Measurements from ENCODE around the gene LRRC3C. TPM values are rescaled to one million over a fixed set of nuclear protein-coding genes. Genes with fewer than 3 reads are reported as not detected.

Gene LRRC3C
- total and polyA plus RNA-seq, 8 donors: not detected

DNA sequence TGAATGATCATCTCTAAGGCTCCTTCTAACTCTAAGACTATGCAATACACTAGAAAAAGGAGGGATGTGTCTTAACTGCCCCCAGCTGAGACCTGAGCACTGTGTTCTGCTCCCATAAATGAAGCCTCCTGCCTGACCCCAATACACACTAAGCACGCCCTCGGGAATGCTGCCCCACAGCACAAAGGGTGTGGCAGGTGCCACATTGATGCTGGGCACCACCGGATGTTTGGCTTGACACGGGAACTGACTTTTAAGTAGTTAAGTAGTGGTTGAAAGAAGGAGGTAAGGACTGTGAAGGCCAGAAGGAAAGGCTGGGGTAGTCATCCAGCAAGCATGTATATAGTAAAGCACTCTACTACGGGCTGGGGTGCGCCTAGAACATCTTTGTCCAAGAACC lies 39.2 kb downstream of the LRRC3C start:
- FAIRE-seq (no peak), DNase-seq (no peak), ATAC-seq (no peak)
- Histone ChIP-seq H3K4me1 (no peaks in the 10 kb centered on the region), H3K27me3 (no peaks in the 10 kb centered on the region), H3K4me3 (no peak overlapping the region), H3K9me3 (no peaks in the 10 kb centered on the region), H3K27ac (no peak overlapping the region), H3K36me3 (no peaks in the 10 kb centered on the region)
- 63 to 71% methylated on average over 6 of the region's 6 CpGs for WGBS, 2 donors
- TF ChIP-seq, protein P1, sequence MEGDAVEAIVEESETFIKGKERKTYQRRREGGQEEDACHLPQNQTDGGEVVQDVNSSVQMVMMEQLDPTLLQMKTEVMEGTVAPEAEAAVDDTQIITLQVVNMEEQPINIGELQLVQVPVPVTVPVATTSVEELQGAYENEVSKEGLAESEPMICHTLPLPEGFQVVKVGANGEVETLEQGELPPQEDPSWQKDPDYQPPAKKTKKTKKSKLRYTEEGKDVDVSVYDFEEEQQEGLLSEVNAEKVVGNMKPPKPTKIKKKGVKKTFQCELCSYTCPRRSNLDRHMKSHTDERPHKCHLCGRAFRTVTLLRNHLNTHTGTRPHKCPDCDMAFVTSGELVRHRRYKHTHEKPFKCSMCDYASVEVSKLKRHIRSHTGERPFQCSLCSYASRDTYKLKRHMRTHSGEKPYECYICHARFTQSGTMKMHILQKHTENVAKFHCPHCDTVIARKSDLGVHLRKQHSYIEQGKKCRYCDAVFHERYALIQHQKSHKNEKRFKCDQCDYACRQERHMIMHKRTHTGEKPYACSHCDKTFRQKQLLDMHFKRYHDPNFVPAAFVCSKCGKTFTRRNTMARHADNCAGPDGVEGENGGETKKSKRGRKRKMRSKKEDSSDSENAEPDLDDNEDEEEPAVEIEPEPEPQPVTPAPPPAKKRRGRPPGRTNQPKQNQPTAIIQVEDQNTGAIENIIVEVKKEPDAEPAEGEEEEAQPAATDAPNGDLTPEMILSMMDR (IDR thresholded peaks at IDR 0.05): no peak
- intact Hi-C loops (cut with DNase I): no loop called here

DNA sequence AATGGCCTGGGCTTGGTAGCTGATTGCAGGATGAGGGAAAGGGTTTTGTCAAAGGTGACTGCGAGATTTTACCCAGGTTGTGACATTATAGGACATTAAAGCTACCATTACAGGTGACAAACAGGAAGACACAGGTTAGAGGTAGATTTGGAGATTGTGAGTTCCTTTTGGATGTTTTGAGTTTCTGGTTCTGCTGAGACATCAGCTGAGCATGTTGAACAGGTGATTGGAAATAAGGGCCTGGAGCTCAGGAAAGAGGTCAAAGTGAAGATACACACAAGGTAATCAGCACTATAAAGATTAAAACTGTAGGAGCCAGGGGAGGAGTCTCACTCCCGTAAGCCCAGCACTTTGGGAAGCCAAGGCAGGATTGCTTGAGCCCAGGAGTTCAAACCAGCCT lies 41.2 kb downstream of the LRRC3C start:
- Histone ChIP-seq H3K4me3 (no peak overlapping the region), H3K4me1 (no peaks in the 10 kb centered on the region), H3K27ac (no peak overlapping the region), H3K9me3 (no peaks in the 10 kb centered on the region), H3K27me3 (no peaks in the 10 kb centered on the region), H3K36me3 (no peaks in the 10 kb centered on the region)
- FAIRE-seq (no peak), DNase-seq (no peak), ATAC-seq (no peak)
- TF ChIP-seq, protein P1 (IDR thresholded peaks at IDR 0.05): no peak
- intact Hi-C loops (cut with DNase I): no loop called here
- 69 to 79% methylated on average over 2 of the region's 2 CpGs for WGBS, 2 donors

DNA sequence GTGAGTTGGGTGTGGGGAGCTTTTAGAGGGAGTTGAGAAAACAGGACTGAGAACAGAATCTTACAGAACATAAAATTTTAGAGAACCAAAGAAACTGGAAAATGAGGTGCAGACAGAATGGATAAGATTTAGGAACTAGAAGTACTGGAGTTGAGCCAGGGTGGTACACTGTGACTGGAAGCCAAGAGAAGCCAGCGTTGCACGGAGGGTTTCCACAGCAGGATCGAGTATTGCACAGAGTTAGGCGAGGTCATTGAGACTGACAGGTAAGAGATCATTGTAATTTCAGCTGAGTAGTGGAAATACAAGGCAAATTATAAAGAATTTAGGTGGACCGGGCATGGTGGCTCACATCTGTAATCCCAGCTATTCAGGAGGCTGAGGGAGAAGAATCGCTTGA lies 41.8 kb downstream of the LRRC3C start:
- DNase-seq (no peak), ATAC-seq (no peak), FAIRE-seq (no peak)
- Histone ChIP-seq H3K27me3 (no peaks in the 10 kb centered on the region), H3K9me3 (no peaks in the 10 kb centered on the region), H3K36me3 (no peaks in the 10 kb centered on the region), H3K4me1 (no peaks in the 10 kb centered on the region), H3K4me3 (no peak overlapping the region), H3K27ac (no peak overlapping the region)
- 73 to 84% methylated on average over 6 of the region's 6 CpGs for WGBS, 2 donors
- intact Hi-C loops (cut with DNase I): no loop called here
- TF ChIP-seq, protein P1 (IDR thresholded peaks at IDR 0.05): no peak

DNA sequence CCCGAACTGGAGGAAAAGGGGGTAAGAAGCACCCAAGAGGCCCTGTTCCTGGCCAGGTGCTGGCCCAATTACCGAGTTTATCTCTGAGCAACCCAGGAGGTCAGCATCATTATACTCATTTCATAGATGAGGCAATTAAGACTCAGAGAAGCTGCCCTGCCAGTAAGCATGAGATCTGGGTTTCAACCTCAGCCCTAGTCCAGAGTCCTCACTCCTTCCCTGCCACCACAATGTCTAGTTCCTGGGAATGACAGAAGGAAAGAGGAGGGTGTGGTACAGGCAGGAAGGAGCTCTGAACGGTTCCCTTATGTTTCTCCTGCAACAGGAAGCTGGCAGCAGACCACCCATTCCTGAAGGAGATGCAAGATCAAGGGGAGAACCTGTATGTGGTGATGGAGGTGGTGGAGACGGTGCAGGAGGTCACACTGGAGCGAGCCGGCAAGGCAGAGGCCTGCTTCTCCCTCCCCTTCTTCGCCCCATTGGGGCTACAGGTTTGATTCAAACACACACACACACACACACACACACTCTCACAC lies 42.7 kb downstream of the LRRC3C start:
- intact Hi-C loops (cut with DNase I): no loop called here
- TF ChIP-seq, protein P1 (IDR thresholded peaks at IDR 0.05): no peak
- Histone ChIP-seq H3K36me3 (no peaks in the 10 kb centered on the region), H3K4me3 (no peak overlapping the region), H3K9me3 (no peaks in the 10 kb centered on the region), H3K4me1 (no peaks in the 10 kb centered on the region), H3K27ac (no peak overlapping the region), H3K27me3 (no peaks in the 10 kb centered on the region)
- DNase-seq (no peak), FAIRE-seq (no peak), ATAC-seq (no peak)
- WGBS, 2 donors: 49 to 50% methylated on average over 7 of the region's 7 CpGs

DNA sequence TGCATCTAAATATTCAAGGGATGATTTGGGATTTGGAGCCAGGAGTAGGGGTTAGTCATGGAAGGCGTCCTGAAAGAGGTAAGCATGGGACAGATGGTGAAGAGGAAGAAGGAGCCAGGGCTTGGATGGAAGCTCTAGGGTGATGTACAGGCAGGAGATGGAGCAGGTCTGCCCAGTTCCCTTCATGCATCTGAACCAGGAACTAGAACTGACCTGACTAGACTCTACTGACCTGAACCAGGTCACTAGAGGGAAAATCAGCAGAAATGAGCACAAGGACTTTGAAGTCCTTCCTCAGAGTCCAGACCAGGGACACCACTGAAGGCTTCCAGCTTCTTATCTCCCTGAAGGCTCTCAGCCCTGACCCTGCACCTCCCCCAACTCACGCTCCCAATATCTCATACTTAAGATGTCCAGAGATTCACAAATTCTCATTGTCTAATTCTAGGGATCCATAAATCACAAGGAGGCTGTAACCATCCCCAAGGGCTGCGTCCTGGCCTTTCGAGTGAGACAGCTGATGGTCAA lies 43.6 kb downstream of the LRRC3C start:
- FAIRE-seq: no peak

More for the DNA sequence above, 43.6 kb downstream of the LRRC3C start:
- Histone ChIP-seq H3K27ac (no peak overlapping the region), H3K9me3 (no peaks in the 10 kb centered on the region), H3K36me3 (no peaks in the 10 kb centered on the region), H3K27me3 (no peaks in the 10 kb centered on the region), H3K4me3 (no peak overlapping the region), H3K4me1 (no peaks in the 10 kb centered on the region)
- TF ChIP-seq, protein P1 (IDR thresholded peaks at IDR 0.05): no peak
- intact Hi-C loops (cut with DNase I): no loop called here
- WGBS, 2 donors: 69 to 83% methylated on average over 4 of the region's 4 CpGs
- ATAC-seq (no peak), DNase-seq (no peak)
